A549 (cell line): ENCODE results near the gene TIA1. TPM values are rescaled to one million over a fixed set of nuclear protein-coding genes. Genes with fewer than 3 reads are reported as not detected.
"Not testable (repeated sequence)": the region's sequence is repeated elsewhere in the genome, so short reads cannot be mapped to it uniquely, and the experiment has no call there.

Source experiments
- ATAC-seq, 2 experiments: fragments of 200-7000 bp in 1 of 2; fragments of >200 bp in 1 of 2; cut with Nextera tagmentation in 1 of 2; cut with Tn5 transposase in 1 of 2; 3 replicates each; pipeline versions ENCODE4 v1.8.0 to v1.9.1; 2018 to 2020; ENCODE audit warnings: mild to moderate bottlenecking in 1 of 2, moderate library complexity in 1 of 2
- CTCF ChIA-PET: fragments of 300-600 bp; sonication (Branson Sonifier 250); formaldehyde crosslinking; extraction: SDS; loops from one replicate; lab custom pipeline; 2021; ENCODE audit warnings: antibody characterized with exemption, inconsistent platforms; lab: Yijun Ruan, JAX
- POLR2A ChIA-PET: fragments of 350-600 bp; formaldehyde crosslinking; extraction: SDS; loops from one replicate; lab custom pipeline; 2021; ENCODE audit warnings: antibody characterized with exemption, inconsistent platforms; lab: Yijun Ruan, JAX
- DNase-seq, 2 experiments: peaks; one replicate each; pipeline versions ENCODE4 v3.0.0 to v3.0.0-alpha.2; 2011 to 2016; ENCODE audit warnings: low read depth in 1 of 2, low spot score in 1 of 2
- FAIRE-seq: peaks from 2 replicates; lab custom pipeline; 2011; peaks lifted over from hg19 to GRCh38; lab: Jason Lieb, UNC
- H3K27ac ChIP-seq, 2 experiments: fragments of >200 bp; sonication (Bioruptor Twin); formaldehyde crosslinking; 3 replicates each; pipeline ENCODE4 v1.5.1; 2016 to 2017
- H3K4me1 ChIP-seq: fragments of >200 bp; sonication (Bioruptor Twin); formaldehyde crosslinking; 3 replicates; pipeline ENCODE4 v1.6.1; 2016
- H3K4me2 ChIP-seq: fragments of >200 bp; sonication (Bioruptor Twin); formaldehyde crosslinking; 3 replicates; pipeline ENCODE4 v1.6.1; 2016
- H3K4me3 ChIP-seq: fragments of >200 bp; sonication (Bioruptor Twin); formaldehyde crosslinking; 3 replicates; pipeline ENCODE4 v1.5.1; 2016
- H3K9me3 ChIP-seq: fragments of >200 bp; sonication (Bioruptor Twin); formaldehyde crosslinking; 3 replicates; pipeline ENCODE4 v1.6.1; 2016
- BHLHE40 ChIP-seq: IDR thresholded peaks from 2 replicates; pipeline ENCODE4 v1.6.1; 2012; ENCODE audit warnings: low read depth, low read length, inconsistent platforms
- CBX2 ChIP-seq: fragments of 200-600 bp; sonication (generic); IDR thresholded peaks from 2 replicates; pipeline ENCODE4 v1.6.1; 2016; ENCODE audit warnings: low read depth, mild to moderate bottlenecking, borderline replicate concordance
- E2F6 ChIP-seq: IDR thresholded peaks from 2 replicates; pipeline ENCODE4 v1.6.1; 2012; ENCODE audit warnings: low read depth, borderline replicate concordance
- EHMT2 ChIP-seq: fragments of 200-600 bp; sonication (generic); IDR thresholded peaks from 2 replicates; pipeline ENCODE4 v1.6.1; 2016; ENCODE audit warnings: antibody characterized with exemption, low read depth, mild to moderate bottlenecking, moderate library complexity
- ELK1 ChIP-seq: fragments of 150-350 bp; IDR thresholded peaks from 2 replicates; pipeline ENCODE4 v1.6.1; 2014; ENCODE audit warnings: low read depth, mild to moderate bottlenecking, low read length
- FOSB ChIP-seq: fragments of 250-450 bp; sonication (Bioruptor Pico); IDR thresholded peaks from 2 replicates; pipeline ENCODE4 v1.5.0; 2020; ENCODE audit warnings: mild to moderate bottlenecking, moderate library complexity
- FOSL2 ChIP-seq, 2 experiments: fragments of 450-650 bp in 1 of 2; fragments of >200 bp in 1 of 2; sonication (Bioruptor Twin) in 1 of 2; formaldehyde crosslinking; IDR thresholded peaks; 2 replicates each; pipeline versions ENCODE4 v1.5.0 to v1.6.1; 2016 to 2020; ENCODE audit warnings: mild to moderate bottlenecking in 1 of 2, moderate library complexity in 1 of 2
- FOXS1 ChIP-seq: fragments of 250-450 bp; sonication (Bioruptor Pico); IDR thresholded peaks from 2 replicates; pipeline ENCODE4 v1.5.0; 2020; ENCODE audit warnings: mild to moderate bottlenecking, moderate library complexity
- HDAC2 ChIP-seq: fragments of 200-600 bp; sonication (generic); IDR thresholded peaks from 2 replicates; pipeline ENCODE4 v1.6.1; 2016
- HOXB13 ChIP-seq: fragments of 250-450 bp; sonication (Bioruptor Pico); IDR thresholded peaks from 2 replicates; pipeline ENCODE4 v1.5.0; 2020; ENCODE audit warnings: low read depth, mild to moderate bottlenecking, moderate library complexity
- HOXB5 ChIP-seq: fragments of 250-450 bp; sonication (Bioruptor Pico); IDR thresholded peaks from 2 replicates; pipeline ENCODE4 v1.5.0; 2020; ENCODE audit warnings: mild to moderate bottlenecking, moderate library complexity
- KDM1A ChIP-seq: fragments of 200-600 bp; sonication (generic); IDR thresholded peaks from 2 replicates; pipeline ENCODE4 v1.6.1; 2016; ENCODE audit warnings: low read depth, mild to moderate bottlenecking
- KDM5A ChIP-seq: fragments of 200-600 bp; sonication (generic); IDR thresholded peaks from 2 replicates; pipeline ENCODE4 v1.6.1; 2016; ENCODE audit warnings: antibody characterized with exemption, mild to moderate bottlenecking
- MAFK ChIP-seq: fragments of 450-650 bp; IDR thresholded peaks from 2 replicates; pipeline ENCODE4 v1.6.1; 2014; ENCODE audit not compliant: partially characterized antibody
- MYC ChIP-seq: IDR thresholded peaks from 2 replicates; pipeline ENCODE4 v1.6.1; 2012; ENCODE audit warnings: mild to moderate bottlenecking, inconsistent platforms, low read length, improper control_type of control experiment, borderline replicate concordance
- NPAS2 ChIP-seq: fragments of 250-450 bp; sonication (Bioruptor Pico); IDR thresholded peaks from 2 replicates; pipeline ENCODE4 v1.8.0; 2022; ENCODE audit warnings: mild to moderate bottlenecking, moderate library complexity, borderline replicate concordance
- POLR2A ChIP-seq: IDR thresholded peaks from 2 replicates; pipeline ENCODE4 v1.6.1; 2012; ENCODE audit warnings: mild to moderate bottlenecking, low read length
- POLR2AphosphoS2 ChIP-seq: conservative IDR thresholded peaks from 2 replicates; pipeline ENCODE4 v1.6.1; 2012; ENCODE audit warnings: low read length, improper control_type of control experiment, inconsistent platforms
- RARB ChIP-seq: fragments of 250-450 bp; sonication (Bioruptor Pico); IDR thresholded peaks from 2 replicates; pipeline ENCODE4 v1.8.0; 2021; ENCODE audit warnings: mild to moderate bottlenecking, moderate library complexity
- SMC3 ChIP-seq: fragments of >200 bp; sonication (Bioruptor Twin); formaldehyde crosslinking; IDR thresholded peaks from 3 replicates; pipeline ENCODE4 v1.6.1; 2018; ENCODE audit warnings: inconsistent platforms
- ZC3H11A ChIP-seq: fragments of 450-650 bp; IDR thresholded peaks from 2 replicates; pipeline ENCODE4 v1.6.1; 2014; ENCODE audit warnings: antibody characterized with exemption, mild to moderate bottlenecking
- WGBS: methylation state at CpG from one replicate; pipeline ENCODE4 v1.1.6; 2017; ENCODE audit errors: missing lambda C conversion rate; 5-methylcytosine and 5-hydroxymethylcytosine counted together
- polyA plus RNA-seq, 4 experiments: library from polyadenylated mRNA; depleted of rRNA in 3 of 4; stranded (reverse); fragments of >200 nt; fragmentation: RNase III in 1 of 4; extraction: RNeasy Plus Mini Kit Qiagen cat#74134 plus additional on column Dnase treatment in 1 of 4; gene quantifications; 2 replicates in 3 of 4; 3 replicates in 1 of 4; pipeline ENCODE4 v1.2.3, GENCODE V29; 2011 to 2017
- TF ChIP-seq, protein P1 (sequence below): fragments of 450-650 bp; IDR thresholded peaks from 2 replicates; pipeline ENCODE4 v1.6.1; 2014; ENCODE audit warnings: antibody characterized with exemption
- TF ChIP-seq, protein P2 (sequence below): fragments of >200 bp; sonication (Bioruptor Twin); formaldehyde crosslinking; IDR thresholded peaks from 3 replicates; pipeline ENCODE4 v1.6.1; 2016

TIA1 gene
- polyA plus RNA-seq, 2 of the 4 experiments (the other 2 are of a cell fraction), result 59.5 to 173 TPM

DNA sequence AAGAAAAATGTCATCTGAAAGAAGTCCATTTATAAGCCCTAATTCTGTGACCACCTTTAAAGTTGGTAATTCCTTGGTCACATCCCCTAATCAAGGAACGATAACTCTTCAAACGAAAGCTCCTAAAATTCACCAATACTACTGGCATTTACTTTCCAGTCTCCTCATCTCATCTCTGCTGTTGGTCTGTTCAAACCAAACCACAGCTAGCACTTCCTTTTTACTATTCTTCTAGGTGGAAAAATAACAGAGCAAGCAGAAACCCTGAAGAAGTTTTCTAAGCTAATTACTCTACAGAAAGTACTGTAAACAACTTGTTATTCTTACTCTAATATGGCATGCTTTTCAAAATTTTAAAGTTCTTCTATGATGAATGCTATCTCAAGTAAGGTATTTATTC is 21.6 kb downstream of the TIA1 start:
- ATAC-seq (no peak), DNase-seq (no peak), FAIRE-seq (peak; percentile 54)
- ChIA-PET CTCF (interaction anchor here (0.5 to 1.2 kb wide), 3 partner anchors 9 to 37 kb away, joined by 3 to 5 read pairs (median 5); no protein-coding TSS in a partner anchor), POLR2A (interaction anchor here (1.0 kb wide), 1 partner anchor 36 kb away, joined by 6 read pairs; the partner anchor contains the start of gene C2orf42)
- H3K4me2 ChIP-seq, result no peak overlapping the region
- H3K4me1 ChIP-seq, result no peaks in the 10 kb centered on the region
- H3K27ac ChIP-seq, result no peak overlapping the region
- 92% methylated on average over 2 of the region's 2 CpGs for WGBS
- no peak overlapping the region for H3K4me3 ChIP-seq
- H3K9me3 ChIP-seq, result no peaks in the 10 kb centered on the region
- TF ChIP-seq BHLHE40 (no peak), KDM1A (no peak), EHMT2 (no peak), FOSB (CRISPR knock-in tag) (no peak), RARB (no peak), NPAS2 (CRISPR knock-in tag) (no peak), SMC3 (no peak), HOXB5 (no peak), POLR2A (no peak), FOSL2 (IDR thresholded peaks at IDR 0.05) (no peak), FOSL2 (CRISPR knock-in tag; IDR thresholded peaks at IDR 0.05) (no peak)
- TF ChIP-seq, protein P1, sequence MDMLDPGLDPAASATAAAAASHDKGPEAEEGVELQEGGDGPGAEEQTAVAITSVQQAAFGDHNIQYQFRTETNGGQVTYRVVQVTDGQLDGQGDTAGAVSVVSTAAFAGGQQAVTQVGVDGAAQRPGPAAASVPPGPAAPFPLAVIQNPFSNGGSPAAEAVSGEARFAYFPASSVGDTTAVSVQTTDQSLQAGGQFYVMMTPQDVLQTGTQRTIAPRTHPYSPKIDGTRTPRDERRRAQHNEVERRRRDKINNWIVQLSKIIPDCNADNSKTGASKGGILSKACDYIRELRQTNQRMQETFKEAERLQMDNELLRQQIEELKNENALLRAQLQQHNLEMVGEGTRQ, result no peak

DNA sequence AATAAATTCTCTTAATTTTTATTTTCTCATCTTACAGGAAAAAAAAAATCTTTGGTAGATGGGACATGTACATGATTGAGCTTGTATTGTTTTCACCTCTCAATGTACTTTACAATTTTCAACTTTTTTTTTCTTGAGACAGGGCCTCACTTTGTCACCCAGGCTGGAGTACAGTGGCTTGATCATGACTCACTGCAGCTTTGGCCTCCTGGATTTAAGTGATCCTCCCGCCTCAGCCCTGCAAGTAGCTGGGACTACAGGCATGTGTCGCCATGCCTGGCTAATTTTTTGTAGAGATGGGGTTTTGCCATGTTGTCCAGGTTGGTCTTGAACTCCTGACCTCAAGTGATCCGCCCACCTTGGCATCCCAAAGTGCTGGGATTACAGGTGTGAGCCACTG is 25.1 kb downstream of the TIA1 start:
- H3K4me2 ChIP-seq, ATAC-seq, H3K27ac ChIP-seq, H3K4me3 ChIP-seq, CTCF ChIA-PET, H3K4me1 ChIP-seq, H3K9me3 ChIP-seq, FAIRE-seq: not testable (repeated sequence)
- POLR2A ChIA-PET, result interaction anchor here (1.2 kb wide), 1 partner anchor 32 kb away, joined by 3 read pairs; the partner anchor contains the start of gene C2orf42
- peak in 1 of 2 experiments; percentile 29 for DNase-seq
- 98% methylated on average over 3 of the region's 3 CpGs for WGBS

DNA sequence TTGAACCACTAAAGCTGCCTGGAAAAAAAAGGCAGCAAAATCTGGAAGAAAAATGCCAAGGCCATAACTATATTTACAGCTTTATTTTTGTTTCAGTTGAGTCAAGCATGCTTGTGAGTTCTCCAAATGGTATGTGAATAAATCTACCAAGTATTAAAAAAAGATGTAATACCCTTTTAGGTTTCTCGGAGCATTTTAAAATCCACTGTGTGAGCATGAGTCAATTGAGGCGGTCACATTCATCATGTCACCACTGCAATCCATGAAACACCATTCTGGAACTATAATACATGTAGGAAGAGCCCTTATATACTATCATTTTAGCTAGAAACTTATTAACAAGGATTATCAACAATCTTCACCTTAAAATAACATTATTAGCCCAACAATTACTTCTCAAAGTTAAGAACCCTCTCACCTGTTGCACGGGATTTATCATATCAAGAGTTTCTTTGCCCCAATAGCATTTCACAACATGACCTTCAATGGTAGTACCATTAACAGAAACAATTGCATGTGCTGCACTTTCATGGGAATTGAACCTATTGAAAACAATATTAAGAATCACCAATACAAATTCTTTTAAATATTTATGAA is 33.4 kb downstream of the TIA1 start:
- no peak for DNase-seq

GRCh38 chr2:70214365-70214764 is 34.1 kb downstream of the TIA1 start:
- Histone ChIP-seq H3K9me3 (no peaks in the 10 kb centered on the region), H3K27ac (no peak overlapping the region), H3K4me3 (no peak overlapping the region), H3K4me2 (no peak overlapping the region), H3K4me1 (0 out of 3 replicates have a peak, but pooled peaks cover 4% of the 10 kb centered on the region)
- no peak for ATAC-seq
- POLR2A ChIA-PET, result interaction anchor here (0.6 to 1.5 kb wide), 2 partner anchors 22 to 23 kb away, joined by 3 read pairs; partner anchors contain the start of gene C2orf42
- TF ChIP-seq ELK1, result no peak
- TF ChIP-seq MYC, result no peak
- no peak for TF ChIP-seq KDM5A
- TF ChIP-seq, protein P2, sequence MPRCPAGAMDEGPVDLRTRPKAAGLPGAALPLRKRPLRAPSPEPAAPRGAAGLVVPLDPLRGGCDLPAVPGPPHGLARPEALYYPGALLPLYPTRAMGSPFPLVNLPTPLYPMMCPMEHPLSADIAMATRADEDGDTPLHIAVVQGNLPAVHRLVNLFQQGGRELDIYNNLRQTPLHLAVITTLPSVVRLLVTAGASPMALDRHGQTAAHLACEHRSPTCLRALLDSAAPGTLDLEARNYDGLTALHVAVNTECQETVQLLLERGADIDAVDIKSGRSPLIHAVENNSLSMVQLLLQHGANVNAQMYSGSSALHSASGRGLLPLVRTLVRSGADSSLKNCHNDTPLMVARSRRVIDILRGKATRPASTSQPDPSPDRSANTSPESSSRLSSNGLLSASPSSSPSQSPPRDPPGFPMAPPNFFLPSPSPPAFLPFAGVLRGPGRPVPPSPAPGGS, result no peak
- peak; percentile 83 for TF ChIP-seq MAFK
- TF ChIP-seq FOXS1 (CRISPR knock-in tag), result no peak
- TF ChIP-seq HOXB13 (CRISPR knock-in tag), result no peak
- FAIRE-seq, result no peak
- CTCF ChIA-PET, result no interaction called here
- DNase-seq, result no peak
- WGBS, result 95% methylated on average over 1 of the region's 1 CpG

More for the DNA sequence above, 33.4 kb downstream of the TIA1 start:
- TF ChIP-seq POLR2AphosphoS2 (no peak), RARB (no peak), FOSB (CRISPR knock-in tag) (no peak), CBX2 (no peak), POLR2A (no peak), HDAC2 (no peak), SMC3 (no peak), HOXB5 (no peak), E2F6 (no peak), ZC3H11A (no peak; the same call in 1 of the 2 replicates)
- TF ChIP-seq, protein P1, result no peak
- Histone ChIP-seq H3K9me3 (no peaks in the 10 kb centered on the region), H3K27ac (no peak overlapping the region), H3K4me1 (0 out of 3 replicates have a peak, but pooled peaks cover 4% of the 10 kb centered on the region), H3K4me2 (no peak overlapping the region), H3K4me3 (no peak overlapping the region)
- ChIA-PET CTCF (no interaction called here), POLR2A (interaction anchor here (0.6 to 1.5 kb wide), 3 partner anchors 22 to 43 kb away, joined by 3 read pairs; partner anchors contain the start of gene C2orf42)
- WGBS, result 94% methylated on average over 3 of the region's 3 CpGs
- no peak for ATAC-seq
- peak; percentile 43 for FAIRE-seq
